Fibroblast of peridontal ligament (primary cell): ENCODE results near the gene MRPL20.
"Not testable (repeated sequence)": the region's sequence is repeated elsewhere in the genome, so short reads cannot be mapped to it uniquely, and the experiment has no call there.

ENCODE experiments used
- DNase-seq: peaks from one replicate; pipeline ENCODE4 v3.0.0-alpha.2; 2010; ENCODE audit errors: extremely low read depth

Gene MRPL20

DNA sequence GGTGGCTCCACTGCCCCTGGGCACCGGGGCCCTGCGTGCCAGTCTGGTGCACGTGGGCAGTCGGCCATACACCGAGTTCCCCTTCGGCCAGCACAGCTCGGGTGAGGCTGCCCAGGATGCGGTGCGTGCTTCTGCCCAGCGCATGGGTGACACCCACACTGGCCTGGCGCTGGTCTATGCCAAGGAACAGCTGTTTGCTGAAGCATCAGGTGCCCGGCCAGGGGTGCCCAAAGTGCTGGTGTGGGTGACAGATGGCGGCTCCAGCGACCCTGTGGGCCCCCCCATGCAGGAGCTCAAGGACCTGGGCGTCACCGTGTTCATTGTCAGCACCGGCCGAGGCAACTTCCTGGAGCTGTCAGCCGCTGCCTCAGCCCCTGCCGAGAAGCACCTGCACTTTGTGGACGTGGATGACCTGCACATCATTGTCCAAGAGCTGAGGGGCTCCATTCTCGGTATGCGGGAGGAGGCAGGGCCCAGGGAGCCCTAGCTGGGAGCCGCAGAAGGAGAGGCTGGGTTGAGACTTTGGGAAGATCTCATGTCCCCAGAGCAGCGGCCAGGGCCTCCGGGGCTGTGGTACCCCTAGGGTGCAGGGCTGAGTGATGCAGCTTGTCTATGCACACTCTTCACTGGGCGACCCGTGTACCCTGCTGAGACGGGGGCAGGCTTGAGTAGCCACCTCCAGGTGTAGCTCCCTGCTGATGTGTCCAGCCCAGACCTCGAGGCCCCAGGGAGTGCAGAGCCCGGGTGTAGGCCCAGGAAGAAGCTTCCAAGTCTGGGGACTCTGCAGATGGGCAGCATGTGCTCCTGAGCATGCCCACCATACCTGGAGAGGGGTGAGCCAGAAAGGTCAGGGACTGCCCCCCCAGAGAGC is 30.2 kb upstream of the MRPL20 start:
- no peak for DNase-seq

DNA sequence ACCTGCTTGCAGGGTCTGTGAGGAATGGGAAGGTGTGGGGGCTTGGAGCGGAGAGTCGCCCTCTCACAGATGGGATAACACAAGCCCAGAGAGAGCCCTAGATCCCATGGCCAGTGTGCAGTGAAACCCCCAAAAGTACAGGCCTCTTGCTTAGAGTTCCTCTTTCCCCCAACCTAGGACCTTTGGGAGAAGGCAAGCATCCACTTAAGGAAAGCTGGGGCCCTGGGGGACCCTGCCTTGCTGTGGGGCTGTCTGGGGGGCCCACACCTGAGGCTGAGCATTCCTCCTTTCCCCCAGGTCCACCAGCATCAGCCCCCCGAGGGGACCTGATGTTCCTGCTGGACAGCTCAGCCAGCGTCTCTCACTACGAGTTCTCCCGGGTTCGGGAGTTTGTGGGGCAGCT is 29.5 kb upstream of the MRPL20 start:
- DNase-seq = no peak

DNA sequence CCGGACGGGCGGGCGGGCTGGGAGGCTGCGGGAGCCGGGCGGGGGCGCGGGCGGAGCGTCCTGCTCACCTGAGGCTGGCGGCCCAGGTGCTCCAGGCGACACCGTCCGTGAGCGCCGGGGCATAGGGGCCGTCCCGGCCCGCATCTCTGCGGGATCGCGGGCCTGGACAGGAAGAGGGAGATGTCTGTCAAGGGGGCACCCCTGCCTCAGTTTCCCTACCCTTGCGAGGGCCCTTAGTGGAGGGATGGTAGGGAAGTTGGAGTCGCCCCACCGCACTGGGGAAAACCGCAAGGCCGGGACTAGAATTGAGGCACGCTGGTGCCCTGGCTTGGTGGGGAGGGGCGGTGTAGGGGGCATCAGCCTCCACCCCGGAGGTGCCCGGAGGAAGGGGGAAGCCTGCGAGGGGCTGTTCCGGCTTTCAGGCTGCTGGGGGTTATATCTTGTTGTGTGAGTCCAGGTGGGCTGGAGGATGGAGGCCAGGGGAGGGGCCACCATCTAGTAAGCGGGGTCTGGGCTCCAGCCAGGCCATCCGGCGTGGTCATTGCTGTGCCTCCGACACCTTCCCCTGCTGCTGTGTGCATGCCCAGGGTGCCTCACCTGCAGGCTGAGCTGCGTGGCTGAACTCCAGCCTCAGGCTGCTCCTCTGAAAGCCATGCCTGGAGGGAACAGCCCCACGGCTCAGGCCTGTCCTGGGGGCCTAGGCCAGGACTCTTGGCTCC is 29.0 kb upstream of the MRPL20 start:
- no peak for DNase-seq

DNA sequence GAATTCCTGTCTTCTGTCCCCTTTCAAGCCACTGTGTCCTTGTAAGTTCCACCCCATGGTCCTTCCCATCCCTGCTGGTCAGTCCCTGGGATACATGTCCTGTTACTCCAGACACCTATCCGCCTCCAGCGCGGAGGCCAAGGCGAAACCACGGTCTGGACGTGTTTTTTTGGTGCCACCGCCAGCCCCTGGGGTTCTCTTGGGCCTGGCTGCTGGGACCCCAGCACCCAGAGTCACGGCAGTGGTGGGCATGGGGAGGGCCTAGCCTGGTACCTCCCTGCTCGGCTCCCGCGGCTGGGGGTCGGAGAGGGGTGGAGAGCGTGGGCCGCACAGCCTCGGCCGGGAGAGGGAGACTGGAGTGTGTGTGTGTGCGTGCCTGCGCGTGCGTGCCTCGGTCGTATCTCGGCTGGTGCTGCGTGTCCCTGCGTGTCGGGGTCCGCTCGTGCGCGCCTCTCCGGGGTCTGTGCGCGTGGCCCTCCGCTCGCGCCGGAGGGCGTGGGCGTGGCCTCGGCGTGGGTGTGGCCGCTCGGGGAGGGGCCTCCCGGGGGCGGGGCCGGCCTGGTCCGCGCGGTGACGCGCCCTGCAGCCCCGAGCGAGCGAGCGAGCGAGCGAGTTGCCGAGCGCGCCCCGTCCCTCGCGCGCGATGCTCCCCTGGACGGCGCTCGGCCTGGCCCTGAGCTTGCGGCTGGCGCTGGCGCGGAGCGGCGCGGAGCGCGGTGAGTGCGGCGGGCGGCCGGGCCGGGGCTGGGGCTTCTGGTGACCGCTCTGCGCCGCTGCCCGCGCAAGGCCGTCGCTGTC is 28.2 kb upstream of the MRPL20 start, which contains the start of gene VWA1:
Gene VWA1 (plus strand): TSS at position 585 of the 798 bp plus-strand sequence. CDS start 59 bp downstream, at position 644.
- peak; percentile 39 for DNase-seq

DNA sequence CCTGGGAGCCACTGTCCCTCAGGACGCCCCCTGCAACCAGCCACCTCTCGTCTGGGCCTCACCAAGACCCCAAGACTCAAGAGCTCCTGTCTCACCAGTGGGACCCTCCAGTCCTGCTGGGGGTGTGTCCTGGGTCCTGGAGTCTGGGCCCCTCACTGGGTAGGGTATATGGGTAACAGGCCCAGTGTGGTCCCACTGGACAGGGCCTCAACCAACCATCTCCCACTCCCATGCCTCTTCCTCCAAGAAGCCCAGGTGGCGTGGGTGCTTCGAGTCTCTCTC is 27.7 kb upstream of the MRPL20 start:
- no peak for DNase-seq

DNA sequence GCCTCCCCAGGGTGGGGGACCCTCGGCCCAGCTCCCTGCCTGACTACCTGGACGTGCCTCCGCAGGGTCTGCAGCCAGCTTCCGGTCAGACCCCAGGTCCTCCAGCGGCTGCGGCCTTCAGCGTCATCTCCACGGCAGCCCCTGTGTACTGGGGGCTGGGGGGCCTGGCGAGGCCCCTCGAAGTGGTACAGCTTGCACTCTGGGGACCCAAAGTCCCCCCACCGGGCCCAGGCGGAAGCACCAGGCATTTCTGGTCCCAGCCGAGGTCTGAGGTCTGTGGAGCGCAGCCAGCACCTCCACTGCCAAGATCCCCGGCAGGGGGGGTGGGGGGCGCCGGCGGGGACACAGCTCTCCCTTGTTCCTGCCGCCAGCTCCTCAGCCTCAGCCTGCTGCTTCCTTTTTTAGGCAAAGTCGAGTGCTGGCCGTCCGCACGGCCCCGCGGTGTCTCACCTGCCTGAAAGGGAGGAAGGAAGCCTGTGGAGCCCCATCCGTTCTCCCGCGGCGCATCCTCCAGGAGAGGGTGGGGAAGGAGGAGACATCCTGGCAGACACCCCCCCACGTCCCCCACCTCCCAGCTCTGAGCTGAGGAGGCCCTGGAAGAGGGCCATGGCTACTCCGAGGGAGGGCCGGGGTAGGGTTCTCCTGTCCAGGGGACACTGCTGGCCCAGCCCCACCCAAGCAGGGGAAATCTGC is 27.2 kb upstream of the MRPL20 start:
- DNase-seq = no peak

DNA sequence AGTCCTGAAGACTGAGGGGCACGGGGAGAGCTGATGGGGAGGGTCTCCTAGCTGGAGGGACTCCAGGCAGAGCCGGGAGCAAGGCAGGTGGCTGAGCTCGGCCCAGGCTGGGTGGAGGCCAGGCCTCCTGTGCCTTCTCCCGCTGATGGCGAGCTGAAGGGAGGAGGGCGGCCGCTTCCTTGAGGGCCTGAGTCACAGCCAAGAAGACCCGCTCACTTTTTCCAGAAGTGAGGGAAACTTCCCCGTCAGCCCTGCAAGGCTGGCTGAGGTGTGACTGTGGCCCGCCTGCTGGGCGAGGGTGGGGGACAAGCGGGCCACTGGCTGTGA is 26.7 kb upstream of the MRPL20 start:
- DNase-seq = no peak

DNA sequence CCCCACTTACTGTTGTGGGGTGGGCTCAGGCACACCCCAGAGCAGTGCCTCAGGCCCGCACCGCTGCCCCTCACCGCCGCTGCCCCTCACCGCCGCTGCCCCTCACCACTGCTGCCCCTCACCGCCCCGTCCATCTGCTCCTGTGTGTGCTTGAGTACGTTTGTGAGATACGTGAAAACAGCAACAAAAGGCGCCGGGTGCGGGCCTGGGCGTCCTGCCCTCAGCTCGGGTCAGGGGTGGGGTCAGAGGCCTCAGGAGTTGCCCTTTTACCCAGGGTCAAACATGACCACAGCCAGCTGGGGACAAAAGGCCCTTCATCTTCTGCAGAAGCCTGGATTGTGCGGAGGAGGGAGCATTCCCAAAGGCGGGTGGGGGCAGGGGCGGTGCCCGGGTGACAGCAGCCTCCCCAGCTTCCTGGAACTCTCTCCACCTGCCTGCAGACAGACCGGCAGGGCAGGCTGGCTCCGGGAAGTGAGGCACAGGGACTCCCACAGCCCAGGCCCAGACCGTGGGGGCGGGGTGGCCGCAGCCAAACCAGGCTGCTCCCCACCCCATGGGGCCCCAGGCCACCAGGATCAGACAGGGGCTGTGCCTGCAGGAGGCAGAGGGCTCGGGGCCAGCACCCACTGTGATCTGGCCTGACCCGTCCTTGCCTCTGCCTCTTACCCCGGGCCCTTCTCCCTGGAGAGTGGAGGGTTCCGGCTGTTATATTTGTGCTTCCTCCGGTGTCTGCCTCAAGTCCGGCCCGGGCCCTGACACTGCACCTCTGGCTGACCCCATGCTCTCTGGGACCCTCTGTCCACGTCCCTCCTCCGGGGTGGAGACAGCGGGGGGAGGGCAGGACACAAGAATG is 26.1 kb upstream of the MRPL20 start:
- DNase-seq = no peak

DNA sequence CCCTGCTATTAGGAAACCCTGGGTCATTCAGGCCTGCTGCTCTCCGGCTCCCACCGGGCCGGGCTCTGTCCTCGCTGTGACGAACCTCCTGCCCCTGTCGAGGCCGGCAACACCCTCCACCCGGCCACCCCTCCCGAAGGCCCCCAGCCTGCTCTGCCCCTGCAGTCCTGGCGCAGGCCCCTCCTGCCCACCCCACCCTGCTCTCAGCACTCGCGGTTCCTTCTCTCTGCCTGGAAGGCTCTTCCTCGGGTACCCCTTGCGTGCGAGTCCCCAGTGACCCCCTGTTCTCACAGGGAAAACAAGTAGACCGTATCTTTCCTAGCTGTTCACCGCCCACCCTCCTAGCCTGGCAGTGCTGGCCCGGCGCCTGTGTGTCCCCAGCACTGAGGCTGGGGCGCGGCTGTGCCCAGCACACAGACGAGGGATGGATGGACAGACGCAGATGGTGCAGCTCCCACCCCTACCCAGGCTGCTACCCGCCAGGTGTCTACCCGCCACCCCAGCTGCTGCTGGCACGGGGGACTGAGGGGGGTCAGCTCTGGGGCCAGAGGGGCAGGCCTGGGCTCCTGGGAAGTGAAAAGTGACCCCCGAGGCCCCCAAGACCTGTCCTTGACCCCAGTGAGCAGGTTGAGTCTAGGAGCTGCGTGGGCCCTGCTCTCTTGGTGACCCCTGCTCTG is 25.3 kb upstream of the MRPL20 start:
- DNase-seq = no peak

DNA sequence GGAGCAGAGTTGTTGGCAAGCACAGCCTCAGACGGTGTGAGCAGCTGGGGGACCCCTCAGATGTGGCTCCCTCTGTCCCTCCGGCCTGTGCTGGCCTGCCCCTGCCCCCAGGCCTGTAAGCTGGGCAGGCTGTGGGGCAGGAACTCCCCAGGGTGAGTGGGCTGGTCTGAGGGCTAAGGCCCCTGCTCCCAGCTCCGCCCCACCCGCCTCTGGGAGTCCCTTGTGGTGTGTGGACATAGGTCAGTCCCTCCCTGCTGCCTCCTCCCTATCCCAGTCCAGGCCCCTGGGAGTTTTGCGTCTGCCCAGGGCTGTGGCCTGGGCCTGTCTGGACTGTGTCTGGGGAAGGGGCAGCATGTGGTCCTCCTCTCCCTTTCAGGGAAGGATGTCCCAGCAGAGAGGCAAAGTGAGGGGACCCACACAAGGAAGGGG is 24.8 kb upstream of the MRPL20 start:
- DNase-seq = no peak

DNA sequence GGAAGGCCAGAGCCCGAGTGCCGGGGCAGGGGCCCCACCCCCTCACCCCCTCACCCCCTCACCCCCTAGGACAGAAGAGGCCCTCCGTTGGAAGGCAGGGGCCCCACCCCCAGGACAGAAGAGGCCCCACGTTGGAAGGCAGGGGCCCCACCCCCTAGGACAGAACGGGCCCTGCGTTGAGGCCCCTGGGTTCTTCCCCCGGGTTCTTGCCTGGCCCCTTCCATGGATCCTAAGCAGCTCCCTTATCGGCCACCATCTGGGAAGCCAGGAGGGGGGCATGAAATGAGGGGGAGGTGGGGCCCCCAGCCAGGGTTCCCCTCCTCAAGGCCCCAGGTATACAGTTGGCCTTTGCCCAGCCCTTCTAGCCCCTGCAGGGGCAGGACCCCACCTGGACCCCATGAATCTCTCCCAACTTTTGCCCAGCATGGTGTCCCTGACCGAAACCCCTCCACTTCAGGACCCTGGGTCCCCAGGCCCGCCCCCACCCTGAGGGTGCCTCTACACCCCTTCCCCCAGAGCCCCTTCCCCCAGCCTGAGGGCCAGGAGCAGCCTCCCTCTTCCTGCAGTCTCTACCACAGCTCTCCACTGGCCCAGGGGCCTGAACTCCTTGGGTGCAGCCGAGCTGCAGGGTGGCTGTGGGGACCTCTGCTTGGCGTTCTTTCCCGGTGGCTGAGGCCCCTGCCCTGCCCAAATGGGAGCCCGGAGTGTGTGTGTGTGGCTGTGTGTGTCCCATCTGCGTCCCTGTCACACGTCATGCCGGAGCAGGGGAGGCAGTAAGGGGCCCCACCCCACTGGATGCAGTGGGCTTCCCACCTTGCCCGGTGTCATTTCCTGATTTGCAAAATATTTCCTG is 24.1 kb upstream of the MRPL20 start:
- no peak for DNase-seq

DNA sequence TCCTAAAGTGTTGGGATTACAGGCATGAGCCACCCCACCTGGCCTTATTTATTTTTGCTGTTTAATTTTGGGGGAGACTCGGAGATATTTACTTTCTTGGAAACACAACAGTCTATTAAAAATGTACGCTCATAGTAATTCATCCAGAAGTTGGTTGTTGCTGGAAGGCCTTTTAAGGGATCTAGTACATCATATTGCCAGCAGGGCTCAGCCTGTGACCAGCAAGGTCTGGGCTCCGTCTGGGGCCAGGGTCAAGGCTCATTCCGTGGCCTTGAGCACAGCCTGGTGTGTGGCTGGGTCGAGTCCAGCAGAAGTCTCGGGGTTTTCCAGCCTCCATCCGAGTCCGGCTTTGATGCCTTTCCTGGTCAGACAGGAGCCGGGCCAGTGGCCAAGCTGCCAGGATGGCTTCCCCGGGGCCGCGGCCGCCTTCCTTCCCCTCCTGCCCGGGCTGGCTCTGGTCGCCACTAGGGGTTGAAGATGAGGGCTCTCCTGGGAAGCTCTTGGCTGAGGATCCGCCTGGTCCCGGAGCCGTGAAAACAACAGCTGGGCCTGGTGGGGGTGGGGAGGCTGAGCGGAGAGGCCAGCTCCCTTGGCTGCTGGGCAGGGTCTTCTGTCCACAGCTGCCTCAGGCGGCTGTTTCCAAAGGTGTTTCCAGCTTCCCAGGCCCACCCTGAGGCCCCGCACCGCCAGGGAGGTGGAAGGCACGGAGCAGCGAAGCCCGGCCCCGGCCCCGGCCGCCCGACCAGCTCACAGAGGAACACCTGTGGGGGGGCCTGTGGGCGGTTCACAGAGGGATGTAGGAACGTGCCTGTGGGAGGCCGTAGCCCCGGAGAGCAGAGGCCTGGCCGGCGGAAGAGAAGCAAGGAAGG is 23.3 kb upstream of the MRPL20 start:
- DNase-seq = peak; percentile 58

DNA sequence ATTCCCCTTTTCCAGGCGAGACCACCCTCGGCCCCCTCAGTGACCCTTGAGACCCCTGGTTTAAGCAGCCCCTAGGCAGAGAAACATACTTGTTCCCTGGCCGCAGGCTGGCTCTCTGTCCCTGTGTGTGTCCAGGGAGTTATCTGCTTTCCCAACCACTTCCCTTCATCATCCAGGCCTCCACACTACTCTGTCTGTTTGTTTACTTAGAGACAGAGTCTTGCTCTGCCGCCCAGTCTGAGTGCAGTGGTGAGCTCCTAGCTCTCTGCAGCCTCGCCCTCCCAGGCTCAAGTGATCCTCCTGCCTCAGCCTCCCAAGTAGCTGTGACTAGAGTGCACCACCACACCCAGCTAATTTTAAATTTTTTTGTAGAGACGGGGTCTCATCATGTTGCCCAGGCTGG is 22.6 kb upstream of the MRPL20 start:
- peak; percentile 42 for DNase-seq

DNA sequence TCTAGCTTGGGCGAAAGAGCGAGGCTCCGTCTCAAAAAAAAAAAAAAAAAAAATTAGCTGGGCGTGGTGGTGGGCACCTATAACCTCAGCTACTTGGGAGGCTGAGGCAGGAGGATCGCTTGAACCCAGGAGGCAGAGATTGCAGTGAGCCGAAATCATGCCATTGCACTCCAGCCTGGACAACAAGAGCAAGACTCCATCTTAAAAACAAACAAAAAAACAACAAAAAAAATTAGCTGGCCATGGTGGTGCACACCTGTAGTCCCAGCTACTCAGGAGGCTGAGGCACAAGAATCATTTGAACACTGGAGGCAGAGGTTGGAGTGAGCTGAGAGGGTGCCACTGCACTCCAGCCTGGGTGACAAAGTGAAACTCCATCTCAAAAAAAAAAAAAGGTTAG is 21.9 kb upstream of the MRPL20 start:
- not testable (repeated sequence) for DNase-seq

DNA sequence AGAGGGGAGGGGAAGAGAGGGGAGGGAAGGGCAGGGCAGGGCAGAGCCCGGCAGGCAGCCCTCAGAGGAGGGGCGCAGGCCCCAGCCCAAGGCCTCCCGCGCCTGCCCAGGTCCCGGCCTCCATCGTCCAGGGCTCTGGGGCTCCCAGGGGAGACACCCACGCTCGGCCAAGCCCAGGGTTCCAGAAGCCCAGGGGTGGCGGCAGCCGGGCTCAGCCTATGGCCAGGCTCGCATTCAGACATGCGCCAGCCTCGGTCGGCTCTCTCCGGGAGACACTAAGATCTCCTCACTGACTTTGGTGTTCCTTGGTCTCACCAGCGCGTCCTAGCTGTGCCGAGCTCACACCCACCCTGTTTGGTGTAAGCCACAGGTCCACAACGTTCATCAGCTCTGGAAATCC is 21.1 kb upstream of the MRPL20 start:
- no peak for DNase-seq

DNA sequence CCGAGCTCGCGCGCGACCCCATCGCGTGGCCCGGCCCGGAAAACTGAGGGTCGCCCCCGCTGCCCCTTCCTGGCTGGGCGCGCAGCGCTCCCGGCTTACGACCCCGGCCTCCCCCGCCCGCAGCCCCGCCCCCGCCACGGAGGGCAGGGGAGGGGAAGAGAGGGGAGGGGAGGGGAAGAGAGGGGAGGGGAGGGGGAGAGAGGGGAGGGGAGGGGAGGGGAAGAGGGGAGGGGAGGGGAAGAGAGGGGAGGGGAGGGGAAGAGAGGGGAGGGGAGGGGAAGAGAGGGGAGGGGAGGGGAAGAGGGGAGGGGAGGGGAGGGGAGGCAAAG is 20.7 kb upstream of the MRPL20 start:
- DNase-seq = no peak

DNA sequence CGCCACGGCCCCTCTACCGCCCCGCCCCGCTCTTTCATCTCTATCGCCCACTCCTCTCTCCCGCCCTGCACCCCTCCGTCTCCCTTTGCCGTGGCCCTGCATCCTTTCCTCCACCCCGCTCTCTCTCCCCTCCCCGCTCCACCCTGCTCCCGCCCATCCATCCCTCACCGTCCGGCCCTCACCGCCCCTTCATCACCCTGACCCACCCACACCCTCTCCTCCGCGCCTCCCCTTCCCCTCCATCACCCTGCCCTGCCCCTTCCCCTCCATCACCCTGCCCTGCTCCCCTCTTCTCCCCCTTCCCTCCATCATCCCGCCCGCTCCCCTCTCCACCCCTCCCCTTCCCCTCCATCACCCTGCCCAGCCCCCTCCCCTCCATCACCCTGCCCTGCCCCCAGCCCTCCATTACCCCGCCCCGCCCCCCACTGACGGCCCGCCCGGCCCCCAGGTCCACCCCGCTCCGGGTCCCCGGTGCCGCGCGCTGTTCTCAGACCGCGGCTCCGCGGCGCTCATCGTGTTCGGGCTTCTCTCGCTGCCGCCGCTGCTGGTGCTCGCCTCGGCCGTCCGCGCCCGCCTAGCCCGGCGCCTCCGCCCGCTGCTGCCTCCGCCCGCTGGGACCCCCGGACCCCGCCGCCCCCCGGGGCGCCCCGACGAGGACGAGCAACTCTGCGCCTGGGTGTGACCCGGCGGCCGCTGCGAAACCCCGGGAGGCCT is 20.2 kb upstream of the MRPL20 start:
- DNase-seq = no peak

DNA sequence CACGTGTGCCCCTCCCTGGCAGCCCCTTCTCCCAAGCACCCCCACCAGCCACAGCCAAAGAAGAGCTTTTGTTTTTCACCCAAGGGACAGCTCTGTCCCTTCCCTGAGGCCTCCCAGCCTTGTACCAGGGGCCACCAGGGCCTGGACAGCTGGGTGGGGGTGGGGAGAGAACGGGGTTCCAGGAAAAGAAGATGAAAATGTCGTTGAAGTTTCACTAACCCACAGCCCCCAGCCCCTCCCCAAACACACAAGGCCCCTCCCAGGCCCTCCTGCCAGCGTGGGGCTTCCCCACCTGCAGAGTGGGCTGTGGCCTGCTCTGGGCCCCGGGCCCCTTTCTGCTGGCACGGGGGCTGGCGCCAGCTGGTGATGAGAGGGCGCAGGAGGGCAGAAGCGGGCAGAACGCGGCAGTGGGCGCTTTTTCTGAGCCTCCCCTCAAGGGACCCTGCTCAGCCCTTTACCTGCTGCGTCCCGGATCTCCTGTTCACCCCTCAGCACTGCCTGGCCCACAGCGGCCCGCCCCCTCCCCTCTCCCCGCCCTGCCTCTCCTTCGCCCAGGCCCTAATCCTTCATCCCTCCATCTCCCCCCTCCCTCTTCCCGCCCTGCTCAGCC is 19.5 kb upstream of the MRPL20 start:
- DNase-seq = no peak
